ENCODE results near the gene IFT43. TPM values are rescaled to one million over a fixed set of nuclear protein-coding genes. Genes with fewer than 3 reads are reported as not detected.

Gene IFT43
- total RNA-seq, 1 experiment from 2014 or later, result 18.6 TPM

DNA sequence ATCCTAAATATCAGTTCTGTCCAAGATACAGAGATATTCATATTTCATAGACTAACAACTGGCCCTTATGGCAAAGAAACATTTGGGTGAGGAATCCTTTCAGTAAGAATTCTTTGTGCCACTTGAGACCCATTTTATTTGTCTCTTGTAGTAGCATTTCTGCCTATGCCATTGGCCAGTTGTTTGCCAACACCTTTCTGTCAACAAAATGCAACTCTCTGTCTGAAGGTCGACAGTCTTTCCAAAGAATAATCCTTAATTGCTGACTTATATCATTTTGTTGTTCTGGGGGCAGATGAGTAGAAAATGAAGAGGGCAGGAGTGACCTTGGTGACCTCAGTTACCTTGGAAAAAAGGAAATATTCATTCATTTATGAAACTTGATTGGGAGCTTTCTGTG, 10.9 kb downstream of the IFT43 start:
- Mint-ChIP-seq H3K27ac (no peak overlapping the region), H3K36me3 (ENCODE audit: insufficient read depth in 1 of 3, low read depth in 3 of 3) (peaks cover 10 to 31% (median 30%) of the 10 kb centered on the region in 3 experiments), H3K9me3 (no peaks in the 10 kb centered on the region), H3K4me3 (no peak overlapping the region), H3K4me1 (no peaks in the 10 kb centered on the region), H3K27me3 (ENCODE audit: low read depth) (no peaks in the 10 kb centered on the region)
- Histone ChIP-seq H2AK5ac (ENCODE audit: insufficient read length, low read length) (no peak overlapping the region), H3K9ac (ENCODE audit: extremely low read depth, insufficient read length, low read length) (no peak overlapping the region), H2BK5ac (ENCODE audit: insufficient read length, low read length) (no peak overlapping the region), H3K23me2 (ENCODE audit: insufficient read length, low read depth, low read length, poor library complexity, severe bottlenecking) (no peaks in the 10 kb centered on the region), H3T11ph (ENCODE audit: low read length) (no peak overlapping the region), H3K23ac (ENCODE audit: insufficient read length, low read depth, low read length) (no peak overlapping the region), H2BK12ac (ENCODE audit: insufficient read length, low read depth, low read length) (no peak overlapping the region), H2AFZ (ENCODE audit: low read length) (no peak overlapping the region), H2BK120ac (ENCODE audit: low read depth, low read length, poor library complexity, severe bottlenecking) (no peak overlapping the region), H4K8ac (replicated peaks; ENCODE audit: insufficient read length, low read depth, low read length) (no peak overlapping the region), H3K4me2 (ENCODE audit: insufficient read depth, insufficient read length, low read length) (no peak overlapping the region), H2BK15ac (ENCODE audit: low read depth, low read length) (no peak overlapping the region), H3K27me3 (ENCODE audit: insufficient read depth, low read length) (no peaks in the 10 kb centered on the region), H3K56ac (ENCODE audit: insufficient read length, low read depth, low read length) (no peak overlapping the region), H4K91ac (ENCODE audit: insufficient read length, low read depth, low read length) (no peak overlapping the region), H3K79me1 (ENCODE audit: insufficient read depth, low read depth, low read length, poor library complexity, severe bottlenecking) (no peaks in the 10 kb centered on the region), H2BK20ac (ENCODE audit: low read depth, low read length, poor library complexity, severe bottlenecking) (no peak overlapping the region), H3K4me1 (ENCODE audit: insufficient read depth, low read length) (no peaks in the 10 kb centered on the region), H3K79me2 (ENCODE audit: insufficient read depth, low read length) (no peaks in the 10 kb centered on the region), H3K14ac (ENCODE audit: insufficient read depth, low read length) (no peak overlapping the region), H3K27ac (ENCODE audit: insufficient read length, low read depth, low read length) (no peak overlapping the region), H4K5ac (ENCODE audit: insufficient read length, low read depth, low read length) (no peak overlapping the region), H3K4ac (ENCODE audit: low read depth, low read length) (no peak overlapping the region), H4K20me1 (ENCODE audit: control insufficient read depth, insufficient read depth, insufficient read length) (no peaks in the 10 kb centered on the region), H3K9me3 (ENCODE audit: control insufficient read depth, low read depth, low read length) (no peaks in the 10 kb centered on the region), H3K18ac (ENCODE audit: insufficient read length, low read depth, low read length) (no peak overlapping the region)
- TF ChIP-seq, protein P1, sequence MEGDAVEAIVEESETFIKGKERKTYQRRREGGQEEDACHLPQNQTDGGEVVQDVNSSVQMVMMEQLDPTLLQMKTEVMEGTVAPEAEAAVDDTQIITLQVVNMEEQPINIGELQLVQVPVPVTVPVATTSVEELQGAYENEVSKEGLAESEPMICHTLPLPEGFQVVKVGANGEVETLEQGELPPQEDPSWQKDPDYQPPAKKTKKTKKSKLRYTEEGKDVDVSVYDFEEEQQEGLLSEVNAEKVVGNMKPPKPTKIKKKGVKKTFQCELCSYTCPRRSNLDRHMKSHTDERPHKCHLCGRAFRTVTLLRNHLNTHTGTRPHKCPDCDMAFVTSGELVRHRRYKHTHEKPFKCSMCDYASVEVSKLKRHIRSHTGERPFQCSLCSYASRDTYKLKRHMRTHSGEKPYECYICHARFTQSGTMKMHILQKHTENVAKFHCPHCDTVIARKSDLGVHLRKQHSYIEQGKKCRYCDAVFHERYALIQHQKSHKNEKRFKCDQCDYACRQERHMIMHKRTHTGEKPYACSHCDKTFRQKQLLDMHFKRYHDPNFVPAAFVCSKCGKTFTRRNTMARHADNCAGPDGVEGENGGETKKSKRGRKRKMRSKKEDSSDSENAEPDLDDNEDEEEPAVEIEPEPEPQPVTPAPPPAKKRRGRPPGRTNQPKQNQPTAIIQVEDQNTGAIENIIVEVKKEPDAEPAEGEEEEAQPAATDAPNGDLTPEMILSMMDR (conservative IDR thresholded peaks at IDR 0.05), result no peak
- no CpG with 5 or more reads among the region's 1 CpG for WGBS (ENCODE audit: extremely low coverage, insufficient read length, low lambda C conversion rate)
- DNase-seq, result no peak
